HG02970 (cell line): ENCODE data around the gene COX4I1.

ENCODE experiments used
- ATAC-seq: cut with Tn5 transposase; IDR thresholded peaks from one replicate; pipeline ENCODE4 v1.9.1; 2021; ENCODE audit warnings: mild to moderate bottlenecking, moderate library complexity, moderate number of reproducible peaks; ENCODE audit not compliant: unreplicated experiment, low FRiP score

COX4I1 gene

DNA sequence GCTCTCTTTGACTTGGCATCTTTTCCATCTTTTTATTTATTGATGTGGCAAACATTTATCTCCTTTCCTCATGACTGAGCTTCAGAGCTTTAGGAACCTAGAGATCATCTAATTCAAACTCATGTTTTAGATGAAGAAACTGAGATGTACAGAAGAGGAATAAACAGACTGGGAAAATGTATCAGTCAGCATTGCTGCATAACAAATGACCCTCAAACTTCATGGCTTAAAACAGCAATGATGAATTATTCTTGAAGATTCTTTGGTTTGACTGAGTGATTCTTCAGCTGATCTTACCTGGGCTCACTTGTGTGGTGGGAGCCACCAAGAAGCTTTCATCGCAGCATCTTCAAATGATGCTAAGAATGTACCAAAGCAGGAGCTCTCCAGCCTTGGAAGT is 55.4 kb downstream of the COX4I1 start:
- no peak for ATAC-seq

DNA sequence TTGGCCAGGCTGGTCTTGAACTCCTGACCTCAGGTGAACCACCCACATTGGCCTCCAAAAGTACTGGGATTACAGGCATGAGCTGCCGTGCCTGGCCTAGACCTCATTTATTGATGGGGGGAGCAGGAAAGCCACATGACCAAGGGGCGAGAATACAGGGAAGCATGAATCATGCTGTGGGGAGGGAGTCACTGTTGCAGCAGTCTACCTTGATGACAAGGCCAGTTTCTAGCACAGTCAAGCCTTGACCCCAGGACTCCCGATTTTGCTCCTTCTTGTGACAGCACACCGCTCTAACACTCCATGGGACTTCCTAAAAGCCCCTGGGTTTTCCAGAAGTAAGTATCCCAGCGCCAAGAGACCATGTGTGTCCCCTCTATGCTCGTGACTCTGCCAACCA is 56.6 kb downstream of the COX4I1 start:
- no peak for ATAC-seq

DNA sequence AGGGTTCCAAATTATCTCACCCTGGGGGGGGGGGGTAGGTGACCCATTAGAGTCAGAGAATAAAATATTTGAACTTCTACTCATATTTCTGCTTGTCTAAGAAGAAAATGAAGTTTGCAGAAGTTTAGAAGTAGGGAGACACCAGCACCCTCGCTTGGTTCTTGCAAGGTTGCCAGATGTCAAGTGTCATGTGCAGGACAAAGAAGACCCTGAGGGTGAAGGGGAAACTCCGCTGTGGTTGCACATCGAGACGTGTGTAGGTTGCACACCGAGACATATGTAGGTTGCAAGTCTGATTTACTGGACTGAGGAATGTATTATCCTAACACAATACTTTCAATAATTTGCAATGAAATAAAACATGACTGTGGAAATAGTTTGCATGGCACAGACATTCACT is 57.1 kb downstream of the COX4I1 start:
- no peak for ATAC-seq
